A673 (cell line): ENCODE results near the gene GRAP2. TPM values are rescaled to one million over a fixed set of nuclear protein-coding genes. Genes with fewer than 3 reads are reported as not detected.

Experiments used
- BruUV-seq: library from RNA; stranded (reverse); fragments of 400-500 nt; replicated peaks from 2 replicates; lab custom pipeline; 2021; lab: Mats Ljungman, UMichigan
- CTCF ChIA-PET: fragments of 300-600 bp; sonication (Branson Sonifier 250); formaldehyde crosslinking; loops from one replicate; lab custom pipeline; 2022; ENCODE audit warnings: antibody characterized with exemption; lab: Charles Lee
- POLR2A ChIA-PET: fragments of 300-600 bp; sonication (Branson Sonifier 250); formaldehyde crosslinking; loops from one replicate; lab custom pipeline; 2022; ENCODE audit warnings: antibody characterized with exemption; ENCODE audit not compliant: low non-redundant PET; lab: Charles Lee
- DNase-seq: peaks from one replicate; pipeline ENCODE4 v3.0.0-alpha.2; 2015; ENCODE audit warnings: low spot score
- H3K27ac ChIP-seq: fragments of 200-600 bp; sonication (generic); 2 replicates; pipeline ENCODE4 v1.5.1; 2016; ENCODE audit warnings: mixed run types, low read depth, mild to moderate bottlenecking, mixed read lengths, antibody characterized with exemption, low read length; ENCODE audit not compliant: poor library complexity, severe bottlenecking
- H3K27me3 ChIP-seq: fragments of 200-600 bp; sonication (generic); replicated peaks from 2 replicates; pipeline ENCODE4 v1.6.1; 2017; ENCODE audit warnings: mixed run types, low read depth, mild to moderate bottlenecking, mixed read lengths, antibody characterized with exemption, low read length; ENCODE audit not compliant: insufficient read depth, poor library complexity
- H3K36me3 ChIP-seq: fragments of 200-600 bp; sonication (generic); 2 replicates; pipeline ENCODE4 v1.6.1; 2016; ENCODE audit warnings: mixed run types, mild to moderate bottlenecking, mixed read lengths, antibody characterized with exemption, low read length; ENCODE audit not compliant: insufficient read depth, poor library complexity, severe bottlenecking
- H3K4me1 ChIP-seq: fragments of 200-600 bp; sonication (generic); 2 replicates; pipeline ENCODE4 v1.6.1; 2017; ENCODE audit warnings: mixed run types, mild to moderate bottlenecking, mixed read lengths, antibody characterized with exemption, low read length; ENCODE audit not compliant: insufficient read depth, poor library complexity, severe bottlenecking
- H3K4me3 ChIP-seq: fragments of 200-600 bp; sonication (generic); 2 replicates; pipeline ENCODE4 v1.5.1; 2016; ENCODE audit warnings: low read depth, mixed run types, mild to moderate bottlenecking, mixed read lengths, low read length; ENCODE audit not compliant: poor library complexity, severe bottlenecking
- H3K9me3 ChIP-seq: fragments of 200-600 bp; sonication (generic); 2 replicates; pipeline ENCODE4 v1.6.1; 2016; ENCODE audit warnings: mixed run types, low read depth, mild to moderate bottlenecking, mixed read lengths, antibody characterized with exemption, low read length; ENCODE audit not compliant: poor library complexity, severe bottlenecking
- CTCF ChIP-seq: fragments of 300-800, 200-600 bp; sonication (generic); conservative IDR thresholded peaks from 2 replicates; pipeline ENCODE4 v1.5.1; 2017; ENCODE audit warnings: low read depth, mild to moderate bottlenecking, antibody characterized with exemption, low read length, moderate library complexity, mixed read lengths
- EZH2 ChIP-seq: fragments of 200-600 bp; sonication (generic); IDR thresholded peaks from 2 replicates; pipeline ENCODE4 v1.6.1; 2017; ENCODE audit warnings: borderline replicate concordance, low read depth, mild to moderate bottlenecking, mixed read lengths, antibody characterized with exemption, low read length; ENCODE audit not compliant: poor library complexity, severe bottlenecking
- intact Hi-C: fragments of 100-400 bp; cut with micrococcal nuclease; formaldehyde crosslinking; loops from one replicate; pipeline ENCODE4 v1.10.0; 2022; ENCODE audit not compliant: unreplicated experiment
- total RNA-seq: library from RNA; stranded (reverse); gene quantifications from 2 replicates; pipeline ENCODE4 v1.2.3, GENCODE V29; 2021

The GRAP2 gene
- total RNA-seq, 1 experiment from 2014 or later: not detected

GRCh38 chr22:40022536-40023240 is 121.8 kb downstream of the GRAP2 start:
- H3K36me3 ChIP-seq: no peaks in the 10 kb centered on the region
- no peak for DNase-seq
- POLR2A ChIA-PET: no interaction called here
- H3K27ac ChIP-seq: no peak overlapping the region
- no peaks in the 10 kb centered on the region for H3K27me3 ChIP-seq
- no peak for TF ChIP-seq CTCF
- no peak for TF ChIP-seq EZH2
- no peaks in the 10 kb centered on the region for H3K9me3 ChIP-seq
- CTCF ChIA-PET: interaction anchor here (0.6 kb wide), 1 partner anchor 412 kb away, joined by 4 read pairs; no protein-coding TSS in a partner anchor
- H3K4me1 ChIP-seq: no peaks in the 10 kb centered on the region
- intact Hi-C loops: no loop called here
- no peak overlapping the region for H3K4me3 ChIP-seq
- BruUV-seq: no TSS peak

Other genes starting within 250 kb of the GRAP2 start
- gene ENTHD1, start 7.3 kb upstream of the GRAP2 start, total RNA-seq: not detected in 2 replicates
- not detected in 2 replicates for gene TMA7B, start 59.3 kb downstream of the GRAP2 start, total RNA-seq
- gene FAM83F, start 93.9 kb downstream of the GRAP2 start, total RNA-seq: not detected in 2 replicates